HG02885 (cell line): ENCODE results near the gene CELF5.

Experiments
- ATAC-seq: cut with Tn5 transposase; IDR thresholded peaks from one replicate; pipeline ENCODE4 v1.9.1; 2021; ENCODE audit warnings: mild to moderate bottlenecking; ENCODE audit not compliant: unreplicated experiment, poor library complexity

The CELF5 gene

DNA sequence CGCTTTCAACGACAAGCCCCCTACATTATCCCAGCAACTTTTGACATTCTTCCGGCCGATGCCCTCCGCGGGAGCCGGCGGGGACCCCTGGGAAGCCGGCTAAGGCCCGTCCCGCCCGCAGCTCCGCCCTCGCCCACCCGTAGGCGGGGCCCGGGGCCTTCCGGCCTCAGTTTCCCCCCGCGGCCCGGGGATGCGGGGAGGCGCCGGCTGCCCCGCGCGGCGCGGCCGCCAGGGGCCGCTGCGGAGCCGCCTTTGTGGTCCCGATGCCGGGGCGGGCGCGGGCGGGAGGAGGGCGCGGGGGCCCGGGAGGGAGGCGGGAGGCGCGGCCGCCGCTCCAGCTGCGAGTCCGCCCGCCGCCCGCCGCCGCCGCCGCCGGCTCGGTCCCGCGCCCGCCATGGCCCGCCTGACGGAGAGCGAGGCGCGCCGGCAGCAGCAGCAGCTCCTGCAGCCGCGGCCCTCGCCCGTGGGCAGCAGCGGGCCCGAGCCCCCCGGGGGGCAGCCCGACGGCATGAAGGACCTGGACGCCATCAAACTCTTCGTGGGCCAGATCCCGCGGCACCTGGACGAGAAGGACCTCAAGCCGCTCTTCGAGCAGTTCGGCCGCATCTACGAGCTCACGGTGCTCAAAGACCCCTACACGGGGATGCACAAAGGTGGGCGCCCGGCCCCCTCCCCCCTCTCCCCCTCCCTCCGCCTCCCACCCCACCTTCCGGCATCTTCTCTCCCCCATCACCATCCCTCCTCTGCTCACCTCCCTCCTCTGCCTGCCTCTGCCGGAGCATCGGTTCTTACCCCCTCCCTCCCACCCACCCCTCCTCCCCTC is at the start of gene CELF5:
Gene CELF5 (plus strand): TSS at position 316 of the 823 bp plus-strand sequence. CDS start 79 bp downstream, at position 395.
- ATAC-seq: no peak

DNA sequence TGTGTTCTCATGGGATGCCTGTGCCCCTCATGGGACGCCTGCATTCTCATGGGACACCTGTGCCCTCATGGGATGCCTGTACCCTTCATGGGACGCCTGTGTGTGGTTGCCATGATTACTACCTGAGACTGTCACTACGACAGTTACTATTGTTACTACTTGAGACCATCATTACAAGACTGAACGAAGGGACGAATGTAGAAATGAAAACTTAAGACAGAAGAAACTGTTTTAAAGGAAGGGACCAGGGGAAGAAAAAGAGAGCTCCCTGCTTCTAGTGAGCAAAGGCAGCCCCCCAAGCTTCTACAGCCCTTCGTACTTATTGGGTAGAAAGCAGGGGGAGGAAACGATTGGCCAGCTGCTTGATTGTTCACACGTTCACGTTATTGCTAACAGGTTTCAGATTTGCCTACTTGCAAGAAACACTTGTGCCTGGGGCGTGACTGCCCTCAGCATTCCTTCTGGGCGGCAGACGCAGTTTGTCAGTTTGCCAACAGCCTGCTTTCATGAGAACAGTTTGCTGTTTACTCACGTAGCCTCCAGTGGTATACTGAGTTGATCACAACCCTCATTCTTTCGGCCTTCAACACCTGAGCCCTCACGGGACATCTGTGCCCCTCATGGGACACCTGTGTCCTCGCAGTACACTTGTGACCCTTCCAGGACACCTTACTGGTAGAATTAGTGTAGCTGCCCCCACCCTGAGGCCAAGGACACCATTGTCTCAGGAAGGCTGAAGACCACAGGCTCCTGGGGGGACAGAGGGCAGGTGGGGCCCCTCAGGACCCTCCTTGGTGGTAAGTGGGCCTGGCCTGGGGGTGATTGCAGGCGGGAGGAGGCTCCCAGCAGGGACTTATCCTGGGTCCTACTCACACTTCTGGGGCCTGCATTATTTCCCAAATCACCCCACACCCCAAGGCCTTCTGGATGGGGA is 48.4 kb upstream of the CELF5 start:
- no peak for ATAC-seq

DNA sequence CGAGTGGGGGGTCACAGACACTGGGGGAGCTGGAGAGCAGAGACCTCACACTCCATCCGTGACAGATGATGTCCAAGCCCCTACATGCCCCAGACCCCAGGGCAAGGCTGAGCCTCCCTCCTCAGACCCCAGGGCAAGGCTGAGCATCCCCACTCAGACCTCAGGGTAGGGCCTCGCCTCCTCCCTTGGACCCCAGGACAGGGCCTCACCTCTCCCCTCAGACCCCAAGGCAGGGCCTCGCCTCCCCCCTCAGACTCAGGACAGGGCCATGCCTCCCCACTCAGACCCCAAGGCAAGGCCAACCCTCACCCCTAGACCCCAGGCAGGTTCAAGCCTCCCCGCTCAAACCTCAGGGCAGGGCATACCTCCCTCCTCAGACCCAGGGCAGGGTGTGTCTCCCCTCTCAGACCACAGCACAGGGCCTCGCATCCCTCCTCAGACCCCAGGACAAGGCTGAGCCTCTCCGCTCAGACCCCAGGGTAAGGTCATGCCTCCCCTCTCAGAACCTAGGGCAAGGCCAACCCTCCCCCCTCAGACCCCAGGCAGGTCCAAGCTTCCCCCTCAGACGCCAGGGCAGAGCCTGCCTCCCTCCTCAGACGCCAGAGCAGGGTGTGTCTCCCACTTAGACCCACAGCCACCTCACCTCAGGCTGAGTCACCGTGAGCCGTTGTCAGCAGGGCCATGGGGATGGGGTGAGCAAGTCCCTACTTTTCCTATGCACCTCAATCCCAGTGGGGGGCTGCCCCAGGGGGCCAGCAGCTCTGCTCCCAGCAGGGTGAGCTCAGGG is 47.6 kb upstream of the CELF5 start:
- ATAC-seq: no peak

DNA sequence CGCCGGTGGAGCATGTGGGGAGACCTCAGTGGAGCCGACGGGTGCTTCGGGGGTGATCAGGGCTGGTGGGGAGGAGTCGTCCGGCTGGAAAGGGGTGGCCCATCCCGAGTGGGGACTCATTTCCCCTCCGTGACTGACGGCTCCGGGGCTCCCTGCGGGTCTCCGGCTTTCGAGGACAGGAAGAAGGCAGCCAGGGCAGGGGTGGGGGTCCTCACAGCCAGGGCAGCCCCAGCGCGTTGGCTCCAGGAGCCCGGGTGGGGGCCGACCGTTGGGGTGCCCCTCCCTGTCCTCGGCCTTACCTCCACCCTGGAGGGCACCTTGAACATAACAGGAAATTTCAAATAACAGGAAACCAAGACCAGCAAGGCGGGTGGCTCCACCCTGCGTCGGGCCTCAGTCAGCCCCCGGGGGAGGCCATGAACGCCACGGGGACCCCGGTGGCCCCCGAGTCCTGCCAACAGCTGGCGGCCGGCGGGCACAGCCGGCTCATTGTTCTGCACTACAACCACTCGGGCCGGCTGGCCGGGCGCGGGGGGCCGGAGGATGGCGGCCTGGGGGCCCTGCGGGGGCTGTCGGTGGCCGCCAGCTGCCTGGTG is 46.0 kb upstream of the CELF5 start, which contains the start of gene S1PR4:
Gene S1PR4 (plus strand): TSS at position 393 of the 596 bp plus-strand sequence. CDS start 24 bp downstream, at position 417.
- ATAC-seq: no peak

DNA sequence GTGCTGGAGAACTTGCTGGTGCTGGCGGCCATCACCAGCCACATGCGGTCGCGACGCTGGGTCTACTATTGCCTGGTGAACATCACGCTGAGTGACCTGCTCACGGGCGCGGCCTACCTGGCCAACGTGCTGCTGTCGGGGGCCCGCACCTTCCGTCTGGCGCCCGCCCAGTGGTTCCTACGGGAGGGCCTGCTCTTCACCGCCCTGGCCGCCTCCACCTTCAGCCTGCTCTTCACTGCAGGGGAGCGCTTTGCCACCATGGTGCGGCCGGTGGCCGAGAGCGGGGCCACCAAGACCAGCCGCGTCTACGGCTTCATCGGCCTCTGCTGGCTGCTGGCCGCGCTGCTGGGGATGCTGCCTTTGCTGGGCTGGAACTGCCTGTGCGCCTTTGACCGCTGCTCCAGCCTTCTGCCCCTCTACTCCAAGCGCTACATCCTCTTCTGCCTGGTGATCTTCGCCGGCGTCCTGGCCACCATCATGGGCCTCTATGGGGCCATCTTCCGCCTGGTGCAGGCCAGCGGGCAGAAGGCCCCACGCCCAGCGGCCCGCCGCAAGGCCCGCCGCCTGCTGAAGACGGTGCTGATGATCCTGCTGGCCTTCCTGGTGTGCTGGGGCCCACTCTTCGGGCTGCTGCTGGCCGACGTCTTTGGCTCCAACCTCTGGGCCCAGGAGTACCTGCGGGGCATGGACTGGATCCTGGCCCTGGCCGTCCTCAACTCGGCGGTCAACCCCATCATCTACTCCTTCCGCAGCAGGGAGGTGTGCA is 45.3 kb upstream of the CELF5 start:
- no peak for ATAC-seq

DNA sequence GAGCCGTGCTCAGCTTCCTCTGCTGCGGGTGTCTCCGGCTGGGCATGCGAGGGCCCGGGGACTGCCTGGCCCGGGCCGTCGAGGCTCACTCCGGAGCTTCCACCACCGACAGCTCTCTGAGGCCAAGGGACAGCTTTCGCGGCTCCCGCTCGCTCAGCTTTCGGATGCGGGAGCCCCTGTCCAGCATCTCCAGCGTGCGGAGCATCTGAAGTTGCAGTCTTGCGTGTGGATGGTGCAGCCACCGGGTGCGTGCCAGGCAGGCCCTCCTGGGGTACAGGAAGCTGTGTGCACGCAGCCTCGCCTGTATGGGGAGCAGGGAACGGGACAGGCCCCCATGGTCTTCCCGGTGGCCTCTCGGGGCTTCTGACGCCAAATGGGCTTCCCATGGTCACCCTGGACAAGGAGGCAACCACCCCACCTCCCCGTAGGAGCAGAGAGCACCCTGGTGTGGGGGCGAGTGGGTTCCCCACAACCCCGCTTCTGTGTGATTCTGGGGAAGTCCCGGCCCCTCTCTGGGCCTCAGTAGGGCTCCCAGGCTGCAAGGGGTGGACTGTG is 44.6 kb upstream of the CELF5 start:
- no peak for ATAC-seq

DNA sequence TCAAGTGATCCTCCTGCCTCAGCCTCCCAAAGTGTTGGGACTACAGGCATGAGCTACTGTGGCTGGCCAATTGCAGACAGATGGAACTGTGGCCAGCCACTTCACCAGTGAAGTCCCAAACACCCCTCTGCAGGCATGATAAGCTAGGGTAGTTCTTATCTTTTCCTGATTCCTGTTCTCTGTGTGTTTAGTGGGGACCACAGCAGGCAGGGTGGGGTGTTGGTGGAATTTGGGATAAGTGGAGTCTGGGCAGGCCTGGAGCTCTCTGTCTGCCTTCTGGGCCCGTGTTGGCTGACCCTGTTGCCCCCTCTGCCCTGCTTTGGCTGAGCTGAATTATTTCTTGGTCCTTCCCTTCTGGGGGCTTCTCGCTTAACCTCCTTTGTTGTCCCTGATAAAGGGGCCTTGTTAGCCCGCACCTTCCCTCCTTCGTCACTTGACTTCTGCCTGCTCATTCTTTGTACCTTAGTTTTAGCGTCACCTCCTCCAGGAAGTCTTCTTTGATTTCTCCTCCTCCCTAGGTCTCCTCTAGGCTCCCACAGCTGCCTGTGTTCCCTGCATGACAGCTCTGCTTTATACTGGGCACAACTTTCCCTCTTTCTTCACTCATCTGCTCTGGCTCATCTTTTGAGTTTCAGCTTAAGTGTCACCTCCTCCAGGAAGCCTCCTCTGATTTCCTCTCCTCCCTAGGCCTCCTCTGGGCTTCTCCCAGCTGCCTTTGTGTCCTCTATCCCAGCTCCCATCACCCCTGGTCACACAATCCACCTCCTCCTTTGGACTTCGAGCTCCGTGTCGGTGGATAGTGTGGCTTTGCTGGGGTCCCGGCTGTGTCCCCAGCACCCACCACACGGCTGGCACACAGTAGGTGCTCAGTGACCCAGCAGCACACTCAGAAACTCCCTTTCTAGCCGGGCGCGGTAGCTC is 40.5 kb upstream of the CELF5 start:
- no peak for ATAC-seq

DNA sequence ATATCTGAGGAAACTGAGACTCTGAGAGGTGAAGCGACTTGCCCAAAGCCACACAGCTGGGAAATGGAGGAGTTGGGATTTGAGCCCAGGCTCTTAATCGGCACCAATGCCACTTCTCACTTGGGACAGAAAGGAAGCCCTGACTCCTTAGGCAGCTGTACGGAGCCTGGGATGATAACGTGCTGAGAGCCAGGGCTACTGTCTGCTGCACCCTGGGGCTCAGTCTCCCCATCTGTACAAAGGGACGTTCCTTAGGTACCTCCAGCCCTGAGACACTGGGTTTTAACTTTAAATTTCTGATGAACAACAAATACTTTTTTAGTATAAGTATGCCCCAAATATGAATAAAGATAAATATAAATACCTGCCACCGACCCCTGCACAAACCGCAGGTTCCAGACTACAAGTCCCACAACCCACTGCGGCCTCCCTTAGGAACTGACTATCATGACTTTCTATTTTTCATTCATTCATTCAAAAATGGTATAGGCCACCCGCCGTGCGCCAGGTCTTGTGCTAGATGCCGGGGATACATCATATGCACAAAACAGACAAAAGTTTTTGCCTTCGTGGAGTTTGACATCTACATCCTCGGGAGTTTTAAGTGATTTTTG is 39.5 kb upstream of the CELF5 start:
- peak; percentile 20 for ATAC-seq

DNA sequence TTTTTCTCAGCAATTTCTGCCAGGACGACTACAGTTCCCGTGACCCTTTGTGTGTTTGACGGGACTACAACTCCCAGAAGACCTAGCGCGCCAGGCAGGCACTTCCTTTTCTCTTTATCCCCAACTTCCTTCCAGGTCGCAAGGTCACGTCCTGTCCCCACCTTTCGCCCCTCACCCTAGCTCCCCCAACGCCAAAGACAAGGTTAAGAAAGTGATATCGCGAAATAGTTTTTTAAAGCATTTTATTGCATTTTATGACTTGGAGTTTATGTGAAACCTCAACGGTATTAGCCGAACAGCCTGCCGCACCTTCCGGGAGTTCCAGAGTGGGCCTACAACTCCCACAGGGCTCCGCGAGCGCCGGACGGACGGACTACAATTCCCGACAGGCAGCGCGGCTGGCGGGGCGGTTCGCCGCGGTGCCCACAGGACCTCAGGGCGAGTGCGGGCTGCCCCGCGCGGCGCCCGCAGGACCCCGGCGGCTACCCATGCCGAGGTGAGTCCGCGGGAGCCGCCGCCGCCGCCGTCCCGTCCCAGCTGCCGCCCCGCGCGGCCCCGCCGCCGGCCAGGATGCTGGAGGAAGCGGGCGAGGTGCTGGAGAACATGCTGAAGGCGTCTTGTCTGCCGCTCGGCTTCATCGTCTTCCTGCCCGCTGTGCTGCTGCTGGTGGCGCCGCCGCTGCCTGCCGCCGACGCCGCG is 38.9 kb upstream of the CELF5 start, which contains the start of gene NCLN:
Gene NCLN (plus strand): TSS at position 470 of the 699 bp plus-strand sequence. CDS start 101 bp downstream, at position 571.
- ATAC-seq: peak; percentile 79

DNA sequence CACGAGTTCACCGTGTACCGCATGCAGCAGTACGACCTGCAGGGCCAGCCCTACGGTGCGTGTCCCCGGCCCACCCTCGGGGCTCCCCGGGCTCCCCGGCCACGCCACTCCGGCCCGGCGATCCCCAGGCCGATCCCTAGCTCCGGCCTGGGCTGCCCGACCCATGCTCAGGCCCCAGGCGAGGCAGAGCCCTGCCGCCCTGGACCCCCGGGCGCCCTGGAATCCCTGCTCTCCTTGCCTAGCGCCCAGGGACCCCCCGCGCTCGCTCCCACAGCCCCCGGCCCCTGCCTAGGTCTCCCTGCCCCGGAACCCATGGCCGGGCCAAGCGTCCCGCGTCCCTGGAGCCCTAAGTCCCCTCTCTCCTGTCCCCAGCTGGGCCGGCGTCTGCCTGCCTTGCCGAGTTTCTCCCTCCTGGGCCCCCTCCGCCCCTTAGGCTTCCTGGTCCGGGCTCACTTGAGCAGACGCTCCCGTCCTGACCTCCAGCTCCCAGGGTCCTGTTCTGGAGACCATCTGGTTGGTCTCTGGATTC is 38.2 kb upstream of the CELF5 start:
- ATAC-seq: no peak

DNA sequence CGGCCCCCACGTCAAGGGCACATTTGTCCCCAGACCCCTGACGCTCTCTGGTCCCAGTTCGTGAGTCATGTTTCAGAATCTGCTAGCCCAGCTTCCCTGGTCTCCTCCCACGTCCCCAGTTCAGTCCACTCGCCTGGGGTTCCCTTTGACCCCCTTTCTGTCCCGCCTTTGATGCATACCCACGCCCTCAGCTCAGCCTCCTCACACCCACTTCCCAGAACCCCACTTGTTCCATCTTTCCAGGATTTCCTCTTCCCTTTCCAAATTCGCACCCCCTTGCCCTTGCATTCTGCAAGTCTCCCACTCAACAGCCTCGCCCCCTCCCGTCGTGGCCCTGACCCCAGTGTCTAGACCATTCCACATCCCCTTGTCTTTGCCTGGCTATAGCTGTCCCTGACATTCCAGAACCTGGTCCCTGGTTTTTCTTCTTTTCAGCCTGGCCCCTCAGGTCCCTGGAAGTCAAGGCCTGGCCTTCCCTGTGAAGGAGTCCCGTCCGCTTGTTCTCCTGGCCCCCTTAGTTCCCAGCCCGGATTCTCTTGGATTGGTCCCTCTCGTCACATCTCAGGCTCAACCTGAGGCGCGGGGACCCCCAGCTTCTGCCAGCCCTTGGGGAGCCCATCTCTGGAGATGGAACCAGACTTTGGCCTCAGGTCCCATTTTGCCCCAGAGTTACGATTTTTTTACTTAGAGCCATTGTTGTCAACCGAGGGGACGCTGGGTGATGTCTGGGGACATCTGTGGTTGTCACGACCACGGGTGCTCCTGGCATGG is 37.4 kb upstream of the CELF5 start:
- ATAC-seq: no peak

DNA sequence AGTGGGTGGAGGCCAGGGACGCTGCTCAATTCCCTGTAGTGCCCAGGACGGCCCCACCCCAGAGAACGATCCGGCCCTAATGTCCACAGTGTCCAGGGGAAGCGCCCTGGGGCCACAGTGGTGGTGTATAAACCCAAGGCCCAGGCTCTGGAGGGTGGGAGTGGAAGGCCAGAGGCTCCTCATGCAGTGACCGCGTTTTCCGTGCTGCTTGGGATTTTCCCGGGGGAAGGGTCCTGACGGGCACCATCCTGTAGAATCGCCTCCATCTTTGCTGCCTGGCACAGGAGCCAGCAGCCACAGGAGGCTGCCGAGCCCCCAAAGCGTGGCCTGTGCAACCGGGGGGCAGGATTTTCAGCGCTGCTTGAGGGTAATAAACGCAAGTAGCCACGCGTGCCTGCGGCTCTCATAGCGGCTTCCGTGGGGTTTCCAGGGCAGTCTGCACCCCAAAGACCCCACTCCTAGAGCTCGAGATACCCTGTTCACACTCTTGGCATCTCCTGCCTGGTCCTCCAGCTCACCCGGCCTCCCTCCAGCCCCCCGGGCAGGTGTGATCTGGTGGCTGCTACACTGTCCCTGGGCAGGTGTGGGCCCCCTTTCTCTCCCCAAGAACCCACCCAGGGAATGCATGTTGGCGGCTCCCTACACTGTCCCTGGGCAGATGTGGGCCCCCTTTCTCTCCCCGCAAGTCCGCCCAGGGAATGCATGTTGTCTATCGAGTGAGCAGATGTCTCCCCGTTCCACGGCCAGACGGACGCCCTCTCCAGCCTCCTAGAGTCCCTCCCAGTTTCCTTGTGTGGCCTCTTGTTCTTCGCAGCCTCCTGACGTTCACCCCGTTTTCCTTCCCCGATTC is 36.6 kb upstream of the CELF5 start:
- ATAC-seq: no peak

DNA sequence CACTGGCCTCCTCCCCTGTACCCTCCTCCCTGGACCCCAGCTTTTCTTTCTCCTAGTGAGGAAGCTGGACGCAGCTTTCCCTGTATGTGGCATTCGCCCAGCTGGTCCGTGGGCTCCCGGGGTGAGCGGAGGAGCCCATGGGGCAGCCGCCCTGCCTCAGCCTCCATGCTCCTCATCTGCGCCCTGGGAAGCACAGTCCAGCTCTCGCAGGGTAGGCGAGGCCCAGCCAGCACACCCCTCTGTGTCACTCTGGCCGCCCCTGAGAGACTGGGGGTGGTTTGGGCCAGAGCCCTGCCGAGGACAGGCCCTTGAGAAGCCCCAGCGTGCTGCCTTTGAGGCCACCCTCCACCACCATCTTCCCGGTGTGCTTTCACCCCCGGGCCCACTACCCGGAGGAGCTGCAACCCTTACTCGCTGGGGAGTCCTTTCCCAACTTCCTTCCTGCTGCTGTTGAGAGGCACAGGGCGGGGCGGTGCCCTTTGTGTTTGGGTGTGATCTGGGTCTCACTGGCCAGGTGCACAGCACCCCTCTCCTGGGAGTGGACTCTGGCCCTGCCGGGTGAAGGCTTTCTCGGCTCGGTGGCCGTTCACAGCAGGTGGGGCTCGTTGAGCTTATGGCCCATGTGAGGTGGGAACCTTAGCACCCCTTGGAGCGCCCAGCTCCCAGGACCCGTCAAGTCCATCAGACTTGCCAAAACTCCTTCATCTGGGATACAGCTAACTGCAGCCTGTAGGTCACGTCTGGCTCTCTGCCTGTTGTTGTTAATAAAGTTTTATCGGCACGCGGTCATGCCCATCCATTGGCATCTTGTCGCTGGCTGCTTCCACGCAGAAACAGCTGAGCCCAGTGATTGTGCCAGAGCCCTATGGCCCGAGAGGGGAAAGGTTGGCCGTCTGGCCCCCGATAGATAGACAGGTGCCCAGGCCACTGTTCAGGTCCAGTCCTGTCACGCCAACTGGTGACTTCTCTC is 35.5 kb upstream of the CELF5 start:
- ATAC-seq: no peak
